Fibroblast of skin of scalp (primary cell): Measurements from ENCODE around the gene CDHR5.

Source experiments
- DNase-seq: peaks from one replicate; pipeline ENCODE4 v3.0.0-alpha.2; 2013

CDHR5 gene

DNA sequence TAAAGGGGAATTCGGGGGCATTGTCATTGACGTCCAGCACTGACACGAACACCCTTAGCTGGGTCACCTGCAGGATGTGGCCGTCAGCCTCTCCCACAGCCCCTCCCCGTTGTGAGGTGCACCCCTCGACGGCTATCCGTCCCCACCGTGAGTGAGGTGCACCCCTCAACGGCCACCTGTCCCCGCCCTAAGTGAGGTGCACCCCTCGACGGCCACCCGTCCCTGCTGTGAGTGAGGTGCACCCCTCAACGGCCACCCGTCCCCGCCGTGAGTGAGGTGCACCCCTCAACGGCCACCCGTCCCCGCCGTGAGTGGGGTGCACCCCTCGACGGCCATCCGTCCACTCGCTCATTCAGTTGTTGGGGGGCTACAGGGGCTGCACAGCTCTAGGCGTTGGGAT is 2.9 kb downstream of the CDHR5 start:
- no peak for DNase-seq

DNA sequence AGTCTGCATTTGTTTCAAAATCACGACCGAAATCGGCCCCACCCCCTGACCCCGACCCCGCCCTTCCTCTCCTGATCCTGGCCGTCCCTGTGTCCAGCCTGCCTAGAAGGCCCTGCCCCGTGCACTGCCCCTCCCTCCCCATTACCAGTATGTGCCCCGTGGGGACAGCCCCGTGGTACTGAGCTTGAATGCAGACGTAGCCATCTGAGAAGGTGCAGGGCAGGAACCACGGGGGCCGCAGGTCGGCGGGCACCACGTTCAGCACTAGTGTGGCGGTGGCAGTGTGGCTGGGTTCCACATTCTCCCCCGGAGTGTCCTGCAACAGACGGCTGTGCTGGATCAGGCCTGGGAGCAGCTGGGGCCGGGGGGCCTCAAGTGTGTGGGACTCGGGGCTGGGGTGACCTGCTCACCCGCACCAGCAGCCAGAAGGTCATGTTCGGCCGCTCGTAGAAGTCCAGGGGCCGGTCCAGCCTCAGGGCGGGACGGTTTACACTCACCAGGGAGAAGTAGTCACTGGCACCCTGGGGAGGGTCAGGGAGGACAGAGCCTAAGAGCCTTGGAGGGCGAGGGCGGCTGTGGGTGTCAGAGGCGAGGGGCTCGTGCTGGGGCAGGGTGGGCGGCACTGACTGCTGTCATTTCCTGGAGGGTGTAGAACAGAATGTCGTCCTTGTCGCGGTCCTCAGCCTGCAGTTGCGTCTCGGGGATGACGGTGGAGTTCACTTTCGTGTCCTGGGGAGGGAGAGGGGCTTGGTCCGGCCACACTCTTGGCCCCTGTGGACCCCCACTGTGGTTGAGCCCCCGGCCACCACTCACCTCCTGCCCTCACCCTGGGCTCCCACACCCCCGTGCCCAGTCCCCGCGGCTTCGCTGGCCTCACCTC is 3.6 kb downstream of the CDHR5 start:
- DNase-seq = no peak

DNA sequence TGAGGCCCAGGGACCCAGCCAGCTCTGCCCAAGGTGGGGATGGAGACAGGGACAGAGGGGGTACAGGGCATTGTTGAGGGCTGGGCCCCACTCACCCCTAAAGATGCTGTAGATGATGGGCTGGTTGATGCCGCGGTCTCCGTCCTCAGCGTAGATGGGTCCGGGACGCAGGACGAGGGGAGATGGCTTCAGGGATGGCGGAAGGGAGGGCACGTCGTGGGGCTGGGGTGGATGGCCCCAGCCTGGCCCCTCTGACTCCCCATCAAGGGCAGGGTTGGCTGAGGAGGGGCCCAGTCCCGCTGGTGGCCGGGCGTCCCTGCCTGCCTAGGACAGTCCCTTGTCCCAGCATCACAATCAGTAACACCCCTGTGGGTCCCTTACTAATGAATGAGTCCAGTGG is 4.6 kb downstream of the CDHR5 start:
- no peak for DNase-seq

DNA sequence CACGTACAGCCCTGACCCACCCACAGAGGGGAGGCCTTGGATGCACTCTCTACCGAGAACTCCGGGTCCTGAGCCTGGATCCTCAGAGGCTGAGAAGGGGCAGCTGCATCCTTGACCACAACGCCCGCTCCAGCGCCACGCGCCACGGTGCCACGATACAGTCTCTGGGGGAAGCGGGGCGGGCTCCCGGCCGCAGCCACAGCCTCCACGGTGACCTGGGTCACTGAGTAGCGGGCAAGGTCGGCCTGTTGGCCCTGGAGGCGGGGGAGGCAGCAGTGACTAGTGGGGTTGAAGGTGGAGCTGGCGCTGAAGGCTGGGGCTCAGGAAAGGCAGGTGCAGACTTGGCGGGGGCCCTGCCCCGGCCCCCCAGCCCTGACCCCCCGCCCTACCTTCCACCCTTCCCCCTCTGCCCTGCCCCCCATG is 5.1 kb downstream of the CDHR5 start:
- DNase-seq = no peak

DNA sequence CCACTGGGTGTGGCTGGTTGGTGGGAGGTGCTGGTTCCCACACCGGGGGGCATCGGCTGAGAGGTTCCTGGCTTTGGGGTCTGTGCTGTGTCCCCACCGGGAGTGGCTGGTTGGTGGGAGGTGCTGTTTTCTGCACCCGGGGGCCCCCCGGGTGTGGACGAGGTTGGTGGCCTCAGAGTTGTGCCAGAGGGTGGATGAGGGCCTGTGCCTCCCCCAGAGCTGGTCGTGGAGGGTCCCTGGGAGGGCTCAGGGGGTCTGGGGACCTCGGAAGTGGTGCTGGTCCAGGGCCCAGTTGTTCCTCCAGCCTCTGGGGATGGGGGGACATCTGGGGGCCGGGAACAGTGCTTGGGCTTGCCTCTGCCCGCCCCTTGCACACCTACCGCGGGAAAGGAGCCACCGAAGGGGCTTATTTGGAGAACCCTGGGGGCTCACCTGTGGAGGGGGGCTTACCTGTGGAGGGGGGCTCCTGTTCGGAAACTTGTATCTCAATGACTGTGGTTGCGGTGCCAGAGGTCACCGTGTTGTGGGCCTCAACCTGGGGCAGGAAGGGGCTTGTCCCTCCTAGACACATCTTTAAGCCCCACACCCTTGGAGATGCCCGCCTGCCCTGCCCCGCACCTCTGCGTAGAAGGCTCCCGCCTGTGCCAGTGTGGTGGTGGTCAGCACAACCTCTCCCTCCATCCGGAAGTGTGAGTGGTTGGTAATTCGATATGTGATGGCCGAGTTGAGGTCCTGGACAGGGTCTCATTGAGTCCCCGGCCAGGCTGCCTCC is 5.7 kb downstream of the CDHR5 start:
- DNase-seq = no peak

DNA sequence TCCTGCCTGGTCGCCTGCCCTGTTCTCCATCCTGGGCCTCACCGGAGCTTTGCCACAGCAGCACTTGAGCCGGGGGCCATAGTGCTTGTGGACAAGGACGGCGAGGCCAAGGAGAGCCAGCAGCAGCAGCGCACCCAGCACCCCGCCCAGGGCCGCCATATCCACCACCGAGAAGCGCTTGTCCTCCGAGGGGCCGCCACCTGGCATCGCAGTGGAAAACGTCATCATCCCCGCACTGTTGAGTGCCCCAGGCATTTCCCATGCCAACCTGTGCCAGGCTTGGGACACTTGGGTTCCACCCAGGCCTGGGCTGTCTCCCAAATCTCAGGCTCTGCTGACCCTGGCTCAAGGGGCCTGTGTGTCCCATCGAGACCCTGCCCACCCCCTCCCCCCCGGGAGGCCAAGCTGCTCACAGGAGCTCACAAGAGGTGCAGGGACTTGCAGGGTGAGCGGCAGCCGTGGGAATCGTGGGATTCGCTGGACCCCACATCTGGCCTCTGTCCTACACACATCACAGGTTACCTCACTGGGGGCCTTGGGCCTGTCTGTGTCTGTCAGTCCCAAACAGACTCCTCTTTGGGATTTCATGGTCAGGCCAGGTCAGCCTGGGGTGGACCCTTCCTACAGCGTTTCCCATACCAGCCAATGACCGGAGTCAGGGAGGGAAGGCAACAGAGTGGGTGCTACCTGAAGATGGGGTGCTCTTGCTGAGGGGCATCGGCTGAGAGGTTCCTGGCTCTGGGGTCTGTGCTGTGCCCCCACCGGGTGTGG is 6.7 kb downstream of the CDHR5 start:
- DNase-seq = no peak

DNA sequence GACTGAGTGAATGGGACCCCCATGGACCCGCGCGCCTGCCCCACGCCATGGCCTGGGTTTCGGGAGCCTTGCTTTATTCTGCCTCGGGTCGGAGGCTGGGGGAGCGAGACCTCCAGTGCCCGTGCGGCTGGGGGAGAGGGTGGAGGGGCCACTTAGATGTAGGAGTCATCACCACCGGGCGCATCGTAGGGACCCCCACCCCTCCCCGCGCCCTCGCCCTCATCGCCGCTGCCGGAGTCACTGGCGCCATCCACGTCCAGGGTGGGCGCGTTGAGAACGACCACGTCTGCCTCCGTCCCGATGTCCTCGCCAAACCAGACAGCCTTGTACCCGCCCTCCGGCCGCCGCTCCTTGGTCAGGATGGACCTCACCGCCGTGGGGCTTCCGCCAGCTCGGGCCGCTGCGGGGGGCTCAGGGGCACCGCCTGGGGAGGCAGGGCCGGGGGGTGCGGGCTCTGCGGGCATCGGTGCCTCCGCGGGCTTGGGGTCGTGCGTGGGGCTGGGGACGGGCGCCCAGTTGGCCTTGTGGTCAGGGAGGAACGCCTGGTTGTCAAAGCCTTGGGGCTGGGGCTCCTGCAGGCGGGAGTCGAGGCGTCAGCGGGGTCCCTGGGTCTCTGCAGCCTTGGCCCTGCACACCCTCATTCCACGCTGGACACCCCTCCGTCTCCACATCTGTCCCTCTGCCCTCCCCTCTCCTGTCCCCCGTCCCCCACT is 7.4 kb downstream of the CDHR5 start:
- no peak for DNase-seq

DNA sequence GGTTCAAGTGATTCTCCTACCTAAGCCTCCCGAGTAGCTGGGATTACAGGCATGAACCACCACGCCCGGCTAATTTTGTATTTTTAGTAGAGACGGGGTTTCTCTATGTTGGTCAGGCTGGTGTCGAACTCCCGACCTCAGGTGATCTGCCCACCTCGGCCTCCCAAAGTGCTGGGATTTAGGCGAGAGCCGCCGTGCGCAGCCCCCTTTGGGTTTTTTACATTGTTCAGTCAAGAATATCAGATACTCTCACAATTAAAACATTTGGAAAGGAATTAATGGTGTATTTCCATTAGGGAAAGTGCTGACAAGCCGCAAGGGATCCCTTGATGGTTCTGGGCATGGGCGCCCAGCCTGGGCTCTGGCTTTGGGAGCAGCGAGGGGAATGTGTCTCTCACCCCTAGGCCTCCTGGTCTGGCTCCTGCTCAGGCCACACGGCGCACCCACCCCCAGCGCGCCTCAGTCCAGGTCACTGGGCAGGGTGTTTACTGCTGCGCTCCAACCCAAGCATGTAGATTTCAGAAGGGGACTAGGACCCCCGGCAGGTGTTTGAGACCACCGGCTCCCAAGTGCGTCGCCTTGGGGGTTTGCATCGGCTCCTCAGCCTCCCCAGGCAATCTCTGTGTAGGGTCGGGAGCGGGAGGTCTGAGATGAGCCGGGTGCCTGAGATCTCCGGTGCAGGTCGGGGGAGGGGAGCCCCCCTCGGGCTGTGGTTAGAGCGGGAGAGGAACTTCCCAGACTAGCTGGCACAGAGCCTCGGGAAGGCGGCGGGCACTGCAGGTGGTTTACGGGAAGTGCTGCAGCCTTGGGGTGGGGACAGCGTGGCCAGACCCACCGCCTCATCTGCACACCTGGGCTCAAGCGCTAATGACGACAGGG is 8.2 kb downstream of the CDHR5 start:
- no peak for DNase-seq

DNA sequence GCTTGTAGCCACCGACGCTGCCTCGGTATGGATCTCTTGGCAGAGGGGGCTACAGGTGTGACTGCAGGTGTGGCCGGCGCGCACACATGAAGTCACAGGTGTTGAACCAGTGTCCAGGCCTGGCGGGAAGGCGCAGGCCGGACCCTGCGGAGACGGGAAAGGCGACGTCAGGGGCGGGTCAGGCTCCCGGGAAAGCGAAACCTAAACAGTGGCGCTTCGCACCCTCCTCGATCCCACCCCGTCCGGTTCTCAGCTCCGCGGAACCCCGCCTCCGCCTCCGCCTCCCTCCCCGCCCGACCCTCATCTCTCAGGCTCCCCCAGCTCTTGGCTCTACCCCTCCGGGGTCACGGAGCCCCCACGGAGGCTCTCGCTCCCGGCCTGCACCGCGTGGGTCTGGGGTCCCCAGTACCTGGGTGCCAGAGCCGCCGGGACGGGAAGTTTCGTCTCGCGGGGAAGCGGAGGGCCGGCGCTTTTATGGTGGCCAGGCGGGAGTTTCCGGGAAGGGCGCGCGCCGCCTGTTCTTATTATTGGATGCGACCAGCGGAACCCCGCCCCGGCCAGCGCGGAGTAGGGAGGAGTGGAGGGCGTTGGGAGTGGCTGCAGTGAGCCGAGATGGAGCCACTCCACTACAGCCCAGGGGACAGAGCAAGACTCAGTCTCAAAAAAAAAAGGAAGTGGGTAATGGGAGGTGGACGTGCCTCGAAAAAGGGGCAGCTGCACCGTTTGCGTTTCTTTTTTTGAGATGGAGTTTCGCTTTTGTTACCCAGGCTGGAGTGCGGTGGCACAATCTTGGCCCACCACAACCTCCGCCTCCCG is 9.0 kb downstream of the CDHR5 start, which contains the start of gene IRF7:
TSS of gene IRF7 (minus strand) at position 447 of the 816 bp plus-strand sequence. CDS start 586 bp downstream, outside the sequence.
- DNase-seq = peak; percentile 91

DNA sequence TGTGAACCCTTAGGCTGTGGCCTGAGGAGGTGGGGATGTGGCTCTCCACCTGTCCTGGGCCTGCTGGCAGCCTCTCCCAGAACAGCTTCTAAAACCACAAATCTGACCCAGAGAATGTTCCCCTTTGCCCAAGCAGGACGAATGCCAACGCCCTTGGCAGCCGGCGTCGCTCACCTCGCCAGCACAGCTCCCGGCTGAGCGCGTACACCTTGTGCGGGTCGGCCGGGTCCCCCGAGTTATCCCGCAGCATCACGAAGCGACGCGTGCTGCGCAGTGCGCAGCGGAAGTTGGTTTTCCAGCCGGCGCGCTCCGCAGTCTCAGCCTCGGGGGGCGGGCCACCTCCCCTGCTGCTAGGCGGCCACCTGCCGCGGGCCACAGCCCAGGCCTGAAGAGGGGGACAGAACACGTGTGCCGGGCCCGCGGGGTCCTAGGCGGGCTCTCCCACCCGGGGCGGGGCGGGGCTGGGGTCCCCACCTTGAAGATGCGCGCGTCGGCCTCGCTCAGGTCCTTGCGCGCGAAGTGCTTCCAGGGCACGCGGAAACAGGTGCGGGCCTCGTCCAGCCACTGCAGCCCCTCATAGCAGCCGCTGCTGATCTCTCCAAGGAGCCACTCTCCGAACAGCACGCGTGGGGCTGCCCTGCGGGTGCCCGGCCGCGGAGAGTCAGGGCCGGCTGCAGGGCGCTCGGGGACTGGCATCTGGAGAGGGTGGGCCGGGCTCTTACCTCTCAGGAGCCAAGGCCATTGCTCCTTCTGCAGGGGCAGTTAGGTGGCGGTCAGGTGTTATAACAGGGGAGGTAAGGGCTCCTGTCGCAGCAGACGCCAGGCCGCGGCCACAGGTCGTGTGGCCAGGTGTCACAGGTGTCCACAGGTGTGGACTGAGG is 9.9 kb downstream of the CDHR5 start:
- DNase-seq = no peak

DNA sequence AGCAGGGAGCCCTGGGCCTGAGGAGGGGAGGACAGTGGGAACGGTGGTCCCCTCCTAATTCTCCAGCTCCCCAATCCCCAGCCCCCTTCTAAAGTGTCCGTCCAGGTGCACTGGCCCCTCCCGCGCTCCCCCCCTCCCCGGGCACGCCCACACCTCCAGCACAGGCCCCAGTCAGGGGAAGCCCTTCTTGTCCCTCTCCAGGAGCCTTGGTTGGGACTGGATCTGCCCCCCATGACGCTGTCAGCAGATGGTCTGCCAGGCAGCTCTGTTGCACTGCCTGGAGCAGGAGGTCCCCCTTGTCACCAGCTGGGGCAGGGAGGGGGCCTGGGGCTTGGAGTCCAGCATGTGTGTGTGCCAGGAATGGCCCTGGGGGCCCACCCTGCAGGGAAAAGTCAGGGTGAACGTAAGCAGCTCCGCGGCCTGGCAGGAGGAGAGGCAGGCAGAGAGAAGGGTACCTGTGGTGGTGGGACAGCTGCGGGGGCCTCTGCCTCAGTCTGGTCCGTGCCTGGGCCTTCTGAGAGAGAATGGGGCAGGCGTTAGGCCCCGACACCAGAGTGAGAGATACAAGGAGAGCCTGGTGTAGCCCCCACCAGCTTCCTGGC is 10.6 kb downstream of the CDHR5 start:
- no peak for DNase-seq

DNA sequence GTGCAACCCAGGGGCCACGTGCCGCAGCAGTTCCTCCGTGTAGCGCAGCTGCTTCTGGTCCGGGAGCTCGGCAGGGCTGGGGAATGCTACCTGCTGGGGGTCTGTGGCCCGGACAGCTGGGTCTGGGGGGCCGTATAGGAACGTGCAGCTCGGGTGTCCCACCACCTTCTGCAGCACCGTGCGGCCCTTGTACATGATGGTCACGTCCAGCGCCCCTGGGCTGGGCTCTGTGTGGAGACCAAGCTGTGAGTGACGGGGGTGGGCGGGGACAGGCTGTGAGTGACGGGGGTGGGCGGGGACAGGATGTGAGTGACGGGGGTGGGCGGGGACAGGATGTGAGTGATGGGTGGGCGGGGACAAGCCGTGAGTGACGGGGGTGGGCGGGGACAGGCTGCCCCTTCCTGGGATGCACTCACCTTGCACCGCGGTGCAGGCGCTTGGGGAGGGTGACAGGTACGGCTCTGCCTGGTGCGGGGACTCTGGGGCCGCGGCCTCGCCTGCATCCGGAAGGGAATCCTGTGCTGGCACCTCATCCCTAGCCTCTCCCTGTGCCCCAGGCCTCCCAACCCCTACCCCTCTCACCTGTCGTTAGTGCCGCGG is 11.3 kb downstream of the CDHR5 start:
- DNase-seq = peak; percentile 54

DNA sequence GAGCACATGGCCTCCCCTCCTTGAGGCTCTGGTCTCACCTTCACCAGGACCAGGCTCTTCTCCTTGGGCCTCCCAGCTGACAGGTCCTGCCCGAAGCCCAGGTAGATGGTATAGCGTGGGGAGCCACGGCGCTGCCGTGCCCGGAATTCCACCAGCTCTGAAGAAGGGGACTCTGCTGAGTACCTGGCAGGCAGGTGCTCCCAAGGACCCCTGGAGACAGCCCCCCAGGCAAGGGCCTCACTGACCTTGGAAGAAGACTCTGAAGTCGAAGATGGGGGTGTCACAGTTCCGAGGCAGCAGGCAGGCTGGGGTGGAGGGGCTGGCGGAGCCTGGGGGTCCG is 11.8 kb downstream of the CDHR5 start:
- no peak for DNase-seq

DNA sequence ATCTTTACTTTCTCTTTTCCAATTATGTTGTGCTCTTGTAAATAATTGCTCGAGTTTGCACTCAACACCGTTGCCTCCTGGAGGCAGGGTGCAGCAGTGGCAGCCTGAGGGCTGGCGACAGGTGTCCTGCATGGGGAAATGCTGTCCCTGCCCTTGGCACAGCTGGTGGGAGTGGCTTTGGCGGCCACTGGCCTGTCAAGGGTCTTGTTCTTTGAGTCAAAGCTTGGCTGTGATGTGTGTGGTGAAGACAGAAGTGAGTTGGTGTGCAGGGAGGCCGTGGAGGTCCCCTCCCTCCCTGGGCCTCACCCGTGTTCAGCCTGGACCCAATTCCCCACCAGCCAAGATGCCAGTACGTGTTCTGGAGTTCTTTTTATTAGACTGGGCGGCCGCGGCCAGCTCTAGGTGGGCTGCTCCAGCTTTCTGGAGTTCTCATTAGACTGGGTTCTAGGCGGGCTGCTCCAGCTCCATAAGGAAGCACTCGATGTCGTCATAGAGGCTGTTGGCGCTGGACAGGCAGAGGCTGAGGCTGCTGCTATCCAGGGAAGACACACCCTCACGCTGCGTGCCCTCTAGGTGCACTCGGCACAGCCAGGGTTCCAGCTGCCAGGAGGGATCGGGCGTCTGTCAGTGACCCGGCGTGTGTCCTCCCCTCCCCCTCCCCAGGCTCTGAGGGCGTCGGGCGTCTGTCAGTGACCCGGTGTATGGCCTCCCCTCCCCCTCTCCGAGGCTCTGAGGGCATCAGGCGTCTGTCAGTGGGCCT is 12.4 kb downstream of the CDHR5 start:
- DNase-seq = no peak

DNA sequence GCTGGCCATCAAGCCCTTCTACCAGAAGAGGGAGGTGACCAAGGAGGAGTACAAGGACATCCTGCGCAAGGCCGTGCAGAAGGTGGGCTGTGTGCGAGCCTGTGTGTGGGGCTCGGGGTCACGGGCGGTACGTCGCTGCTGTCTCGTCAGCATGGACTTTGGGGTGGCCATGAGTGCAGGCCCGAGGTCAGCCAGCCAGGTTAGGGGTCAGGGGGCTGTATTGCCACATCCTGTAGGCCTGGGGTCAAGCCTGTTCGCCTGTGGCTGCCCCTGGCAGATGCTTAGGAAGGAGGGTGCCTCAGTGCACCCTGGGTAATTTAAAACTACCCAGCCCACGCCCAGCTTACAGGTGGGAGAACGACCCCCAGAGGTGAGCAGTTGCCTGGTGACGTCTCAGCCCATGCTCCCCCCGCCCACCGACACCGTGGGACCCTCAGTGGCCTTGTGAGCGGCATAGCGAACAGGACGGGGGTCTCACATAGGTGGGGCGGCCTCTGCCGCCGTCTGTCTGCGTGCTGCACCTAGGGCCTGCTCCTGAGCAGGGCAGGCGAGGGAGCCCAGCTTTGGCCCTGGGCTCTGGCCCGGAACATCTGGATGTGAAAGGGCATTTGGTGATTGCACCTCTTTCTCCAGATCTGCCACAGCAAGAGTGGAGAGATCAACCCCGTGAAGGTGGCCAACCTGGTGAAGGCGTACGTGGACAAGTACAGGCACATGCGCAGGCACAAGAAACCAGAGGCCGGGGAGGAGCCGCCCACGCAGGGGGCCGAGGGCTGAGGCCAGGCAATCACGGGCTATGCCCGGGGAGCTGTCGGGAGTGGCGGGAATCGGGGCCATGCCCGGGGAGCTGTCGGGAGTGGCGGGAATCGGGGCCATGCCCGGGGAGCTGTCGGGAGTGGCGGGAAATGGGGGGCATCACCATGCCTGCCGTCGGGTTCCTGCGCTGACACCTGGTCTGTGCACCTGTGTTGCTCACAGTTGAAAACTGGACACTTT is 13.5 kb downstream of the CDHR5 start:
- no peak for DNase-seq

DNA sequence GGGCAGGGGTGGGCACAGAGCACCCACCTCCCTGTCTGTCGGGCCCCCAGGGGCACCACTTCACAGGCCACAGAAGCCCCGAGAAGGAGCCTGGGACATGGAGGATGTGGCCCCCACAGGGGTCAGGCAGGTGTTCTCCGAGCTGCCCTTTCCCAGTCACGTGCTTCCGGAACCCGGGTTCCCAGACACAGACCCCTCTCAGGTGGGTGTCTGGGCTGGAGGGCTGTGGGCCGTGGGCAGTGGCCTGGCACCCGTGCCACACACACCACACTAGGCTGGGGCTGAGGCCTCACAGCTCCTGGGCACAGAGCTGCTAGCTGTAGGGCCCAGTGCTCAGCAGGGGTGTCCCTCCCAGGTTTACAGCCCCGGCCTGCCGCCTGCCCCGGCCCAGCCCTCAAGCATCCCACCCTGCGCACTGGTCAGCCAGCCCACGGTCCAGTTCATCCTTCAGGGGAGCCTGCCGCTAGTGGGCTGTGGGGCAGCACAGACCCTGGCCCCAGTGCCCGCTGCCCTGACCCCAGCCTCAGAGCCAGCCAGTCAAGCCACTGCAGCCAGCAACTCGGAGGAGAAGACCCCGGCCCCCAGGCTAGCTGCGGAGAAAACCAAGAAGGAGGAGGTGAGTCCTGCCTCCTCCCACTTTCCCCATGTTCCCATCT is 14.5 kb downstream of the CDHR5 start:
- no peak for DNase-seq
